ENCODE measurements around the gene COL1A2.

The COL1A2 gene

GRCh38 chr7:94439893-94440381 lies 45.2 kb downstream of the COL1A2 start:
- peak; percentile 50 for DNase-seq

GRCh38 chr7:94440451-94441039 lies 45.9 kb downstream of the COL1A2 start:
- DNase-seq, result no peak

GRCh38 chr7:94441138-94441537 lies 46.4 kb downstream of the COL1A2 start:
- DNase-seq, result no peak

DNA sequence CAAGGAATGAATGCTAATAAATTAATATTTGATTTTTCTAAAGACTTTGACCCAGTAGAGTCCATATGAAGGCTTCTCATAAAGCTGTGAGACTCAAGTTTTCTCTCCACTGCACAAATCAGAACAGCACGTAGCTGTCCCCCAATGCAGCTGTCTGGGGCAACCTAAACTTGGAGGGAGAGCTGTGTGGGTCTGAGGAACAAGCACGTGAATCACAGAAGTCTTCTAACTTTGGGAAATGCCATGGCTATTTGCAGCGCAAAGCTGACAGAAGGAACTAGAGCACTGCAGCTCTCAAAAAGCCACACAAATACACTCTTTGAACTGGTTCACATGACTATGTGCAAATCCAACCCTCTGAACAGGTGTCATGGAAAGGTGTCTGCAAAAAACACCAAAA lies 47.9 kb downstream of the COL1A2 start:
- no peak for DNase-seq

- DNase-seq, result no peak
Observed at GRCh38 chr7:94444813-94445212, 50.1 kb downstream of the COL1A2 start.

DNA sequence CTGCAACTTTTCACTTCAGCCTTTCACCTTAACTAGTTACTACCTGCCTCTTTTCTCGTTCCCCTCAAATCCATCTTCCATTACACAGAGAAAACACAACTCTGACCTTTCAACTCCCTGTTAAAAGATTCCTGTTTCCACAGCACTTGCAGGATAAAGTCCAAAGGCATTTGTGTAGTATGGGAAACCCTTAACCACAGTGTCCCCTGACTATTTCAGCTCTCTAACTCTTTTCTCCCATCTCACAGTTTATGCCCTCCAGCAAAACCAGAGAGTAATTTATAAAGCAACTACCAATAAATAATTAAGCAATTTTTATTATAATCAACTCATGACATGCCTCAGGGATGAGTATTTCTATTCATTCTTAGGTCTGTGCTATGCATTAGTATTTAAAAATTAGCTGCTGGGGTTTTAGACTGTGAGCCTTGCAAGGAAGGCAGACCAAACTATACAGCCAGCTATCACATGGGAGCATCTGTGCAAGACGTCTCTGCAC lies 51.0 kb downstream of the COL1A2 start:
- DNase-seq, result no peak

GRCh38 chr7:94446308-94446707 lies 51.6 kb downstream of the COL1A2 start:
- DNase-seq, result no peak

- DNase-seq, result peak; percentile 49
Observed at GRCh38 chr7:94449151-94449725, 54.5 kb downstream of the COL1A2 start.

- DNase-seq, result no peak
Observed at GRCh38 chr7:94450044-94450697, 55.5 kb downstream of the COL1A2 start.

DNA sequence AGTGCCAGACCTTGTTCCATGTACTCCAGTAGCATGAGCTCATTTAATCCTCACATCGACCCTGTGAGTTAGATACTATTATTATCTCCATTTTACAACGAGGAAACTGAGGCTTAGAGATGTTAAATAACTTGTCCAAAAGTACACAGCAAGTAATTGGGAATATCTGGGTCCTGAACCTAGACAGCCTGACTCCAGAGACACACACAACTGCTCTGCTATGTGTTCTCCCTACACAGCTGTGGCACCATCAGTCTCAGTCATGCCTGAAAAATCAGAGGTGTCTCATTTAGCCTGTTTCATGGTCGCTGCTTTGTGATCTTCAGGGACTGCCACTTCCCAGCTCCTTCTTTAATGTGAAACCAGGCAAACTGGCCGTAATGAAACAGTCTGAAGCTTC lies 56.5 kb downstream of the COL1A2 start:
- no peak for DNase-seq

DNA sequence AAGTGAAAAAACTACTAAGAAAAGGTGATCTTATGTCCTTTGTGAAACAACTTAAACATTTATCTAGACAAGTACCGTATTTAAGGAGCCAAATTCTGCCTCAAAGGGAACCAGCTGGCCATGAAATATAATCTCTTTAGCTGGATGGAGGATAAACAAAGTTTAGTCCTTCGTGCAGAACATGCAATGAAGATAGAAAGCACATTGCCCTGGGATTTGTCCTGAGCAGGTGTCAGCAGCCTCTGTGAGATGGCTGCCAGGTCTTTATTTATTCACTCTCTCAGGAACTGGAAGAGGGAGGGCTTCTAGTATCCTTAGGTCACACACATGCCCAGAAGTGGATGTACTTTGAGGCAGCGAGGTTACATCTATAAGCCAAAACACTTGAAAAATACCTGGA lies 57.5 kb downstream of the COL1A2 start:
- no peak for DNase-seq

- no peak for DNase-seq
Observed at GRCh38 chr7:94453898-94454297, 59.2 kb downstream of the COL1A2 start.

- DNase-seq, result no peak
Observed at GRCh38 chr7:94458041-94458440, 63.3 kb downstream of the COL1A2 start.

GRCh38 chr7:94466516-94466915 lies 71.8 kb downstream of the COL1A2 start:
- DNase-seq, result peak; percentile 37

- no peak for DNase-seq
Observed at GRCh38 chr7:94471604-94472003, 76.9 kb downstream of the COL1A2 start.

- DNase-seq, result no peak
Observed at GRCh38 chr7:94472608-94473007, 77.9 kb downstream of the COL1A2 start.

DNA sequence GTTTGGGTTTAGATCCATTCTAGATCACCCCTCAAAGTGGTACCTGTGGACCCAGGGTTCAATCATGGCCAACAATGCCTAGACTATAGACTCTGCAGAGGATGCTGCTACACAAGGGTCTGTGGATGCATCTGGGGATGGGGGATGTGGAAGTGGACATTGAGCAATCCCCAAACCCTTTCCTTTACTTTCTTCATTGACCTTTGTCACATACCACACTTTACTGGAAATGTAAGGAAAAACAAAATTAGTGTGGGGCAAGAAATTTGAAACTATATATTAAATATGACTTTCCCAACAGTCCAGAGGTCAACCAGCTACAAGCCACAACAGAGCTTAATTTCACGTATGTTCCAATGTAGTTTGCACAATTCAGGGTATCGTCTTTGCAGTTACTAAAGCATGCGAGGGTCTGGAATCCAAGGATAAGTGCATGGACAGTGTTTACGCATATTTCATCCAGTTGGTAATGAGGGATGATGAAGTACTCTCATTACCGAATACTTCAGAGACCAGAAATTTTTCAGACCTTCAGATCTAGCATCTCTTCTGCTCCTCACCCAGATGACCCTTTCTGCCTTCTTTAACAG lies 81.7 kb downstream of the COL1A2 start:
- DNase-seq, result no peak

- DNase-seq, result no peak
Observed at GRCh38 chr7:94477878-94478277, 83.2 kb downstream of the COL1A2 start.

GRCh38 chr7:94478648-94479214 lies 84.0 kb downstream of the COL1A2 start:
- no peak for DNase-seq
